Skin epidermis (tissue), 12 donors: ENCODE data around the gene SEPTIN12.

Source experiments
- H3K27ac ChIP-seq, 21 experiments: fragments of 200-600 bp; sonication (generic) in 11 of 21; one replicate each; pipeline ENCODE4 v1.5.0; 2020; ENCODE audit warnings: mild to moderate bottlenecking in 3 of 21, inconsistent platforms in 2 of 21, moderate library complexity in 2 of 21
- H3K4me3 ChIP-seq, 7 experiments: fragments of 200-600 bp; sonication (generic) in 2 of 7; one replicate each; pipeline ENCODE4 v1.5.0; 2020; ENCODE audit warnings: inconsistent platforms in 2 of 7, mild to moderate bottlenecking in 2 of 7, moderate library complexity in 1 of 7

The SEPTIN12 gene

GRCh38 chr16:4765511-4766474, 22.4 kb downstream of the SEPTIN12 start:
- Histone ChIP-seq H3K4me3 (peak overlapping the region; percentile 87 to 100 (median 98)), H3K27ac (peak overlapping the region in 18 of 21 experiments; percentile 83 to 96 (median 92))

- no peak overlapping the region for H3K27ac ChIP-seq
Measured at GRCh38 chr16:4763791-4764190, 24.4 kb downstream of the SEPTIN12 start.

GRCh38 chr16:4762205-4762604, 25.9 kb downstream of the SEPTIN12 start:
- no peak overlapping the region for H3K4me3 ChIP-seq

More at GRCh38 chr16:4763791-4764190, 24.4 kb downstream of the SEPTIN12 start:
- no peak overlapping the region for H3K4me3 ChIP-seq

GRCh38 chr16:4760221-4760910, 27.8 kb downstream of the SEPTIN12 start:
- Histone ChIP-seq H3K4me3 (no peak overlapping the region), H3K27ac (no peak overlapping the region)

More at GRCh38 chr16:4762205-4762604, 25.9 kb downstream of the SEPTIN12 start:
- H3K27ac ChIP-seq, result no peak overlapping the region

- H3K27ac ChIP-seq, result no peak overlapping the region
Measured at GRCh38 chr16:4755687-4756086, 32.5 kb downstream of the SEPTIN12 start.

GRCh38 chr16:4754865-4755264, 33.3 kb downstream of the SEPTIN12 start:
- Histone ChIP-seq H3K27ac (no peak overlapping the region), H3K4me3 (no peak overlapping the region)

More at GRCh38 chr16:4755687-4756086, 32.5 kb downstream of the SEPTIN12 start:
- H3K4me3 ChIP-seq, result no peak overlapping the region

GRCh38 chr16:4753227-4753626, 34.9 kb downstream of the SEPTIN12 start:
- Histone ChIP-seq H3K27ac (no peak overlapping the region), H3K4me3 (no peak overlapping the region)

GRCh38 chr16:4752351-4753100, 35.6 kb downstream of the SEPTIN12 start:
- no peak overlapping the region for H3K4me3 ChIP-seq
- no peak overlapping the region for H3K27ac ChIP-seq

- Histone ChIP-seq H3K27ac (no peak overlapping the region), H3K4me3 (no peak overlapping the region)
Measured at GRCh38 chr16:4750896-4751295, 37.2 kb downstream of the SEPTIN12 start.

- H3K27ac ChIP-seq, result no peak overlapping the region
- no peak overlapping the region for H3K4me3 ChIP-seq
Measured at GRCh38 chr16:4749700-4750257, 38.4 kb downstream of the SEPTIN12 start.

- Histone ChIP-seq H3K4me3 (no peak overlapping the region), H3K27ac (no peak overlapping the region)
Measured at GRCh38 chr16:4748682-4749411, 39.3 kb downstream of the SEPTIN12 start.

- H3K27ac ChIP-seq, result peak overlapping the region in 2 of 21 experiments; percentile 29 to 38
Measured at GRCh38 chr16:4747906-4748681, 40.1 kb downstream of the SEPTIN12 start.

GRCh38 chr16:4746991-4747574, 41.1 kb downstream of the SEPTIN12 start:
- Histone ChIP-seq H3K27ac (peak overlapping the region in 5 of 21 experiments; percentile 11 to 38 (median 13)), H3K4me3 (no peak overlapping the region)

More at GRCh38 chr16:4747906-4748681, 40.1 kb downstream of the SEPTIN12 start:
- no peak overlapping the region for H3K4me3 ChIP-seq

- no peak overlapping the region for H3K27ac ChIP-seq
- H3K4me3 ChIP-seq, result no peak overlapping the region
Measured at GRCh38 chr16:4746215-4746614, 41.9 kb downstream of the SEPTIN12 start.

- no peak overlapping the region for H3K4me3 ChIP-seq
Measured at GRCh38 chr16:4745274-4745569, 42.9 kb downstream of the SEPTIN12 start.

GRCh38 chr16:4744555-4745273, 43.4 kb downstream of the SEPTIN12 start:
- Histone ChIP-seq H3K27ac (no peak overlapping the region), H3K4me3 (no peak overlapping the region)

More at GRCh38 chr16:4745274-4745569, 42.9 kb downstream of the SEPTIN12 start:
- H3K27ac ChIP-seq, result no peak overlapping the region

- Histone ChIP-seq H3K27ac (peak overlapping the region in 3 of 21 experiments; percentile 7 to 17 (median 10)), H3K4me3 (peak overlapping the region in 3 of 7 experiments; percentile 13 to 24 (median 20))
Measured at GRCh38 chr16:4743226-4743878, 44.8 kb downstream of the SEPTIN12 start.
